ENCODE data around the gene TSC2.

TSC2 gene

DNA sequence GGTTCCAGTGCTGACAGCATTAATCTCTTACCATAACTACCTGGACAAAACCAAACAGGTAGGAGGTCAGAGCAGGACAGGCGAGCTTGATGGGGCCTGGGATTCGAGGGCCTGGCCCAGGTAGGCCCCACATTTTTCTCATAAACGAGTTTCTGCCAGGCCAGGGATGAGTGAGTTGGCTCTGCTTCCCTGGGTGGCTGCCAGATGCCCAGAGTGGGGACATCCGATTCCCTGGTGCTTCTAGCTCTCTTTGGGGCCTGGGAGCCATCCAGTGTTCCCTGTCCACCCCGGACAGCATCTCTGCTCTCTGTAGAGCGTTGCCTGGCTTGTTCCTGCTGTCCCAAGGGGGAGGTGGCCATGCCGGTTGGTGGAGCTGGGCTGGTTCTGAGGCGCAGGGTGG lies 25.1 kb downstream of the TSC2 start:
- no peak for DNase-seq

DNA sequence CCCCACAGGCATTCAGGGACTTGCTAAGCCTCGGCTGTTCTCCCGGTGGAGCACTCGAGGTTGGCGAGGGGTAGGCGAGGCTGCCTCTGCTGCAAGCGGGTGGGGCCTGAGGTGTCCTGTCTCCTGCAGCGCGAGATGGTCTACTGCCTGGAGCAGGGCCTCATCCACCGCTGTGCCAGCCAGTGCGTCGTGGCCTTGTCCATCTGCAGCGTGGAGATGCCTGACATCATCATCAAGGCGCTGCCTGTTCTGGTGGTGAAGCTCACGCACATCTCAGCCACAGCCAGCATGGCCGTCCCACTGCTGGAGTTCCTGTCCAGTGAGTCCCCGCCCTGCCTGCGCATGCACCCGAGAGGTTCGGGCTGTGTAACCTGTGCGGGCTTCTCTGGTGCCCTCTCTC lies 26.3 kb downstream of the TSC2 start:
- DNase-seq = no peak

DNA sequence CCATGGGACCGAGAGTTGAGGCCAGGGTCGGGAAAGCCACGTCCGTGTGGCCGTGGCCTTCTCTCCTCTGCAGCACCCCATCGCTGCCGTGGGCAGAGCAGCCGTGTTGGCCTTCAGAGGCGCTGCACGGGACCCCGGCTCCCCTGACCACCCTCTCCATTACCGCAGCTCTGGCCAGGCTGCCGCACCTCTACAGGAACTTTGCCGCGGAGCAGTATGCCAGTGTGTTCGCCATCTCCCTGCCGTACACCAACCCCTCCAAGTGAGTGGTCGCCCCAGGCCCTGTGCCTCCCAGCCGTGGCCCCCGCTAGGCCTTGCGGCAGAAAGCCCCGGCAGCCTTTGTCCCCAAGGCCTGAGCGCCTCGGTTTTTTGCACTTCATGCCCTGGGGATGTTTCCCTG lies 27.8 kb downstream of the TSC2 start:
- no peak for DNase-seq

DNA sequence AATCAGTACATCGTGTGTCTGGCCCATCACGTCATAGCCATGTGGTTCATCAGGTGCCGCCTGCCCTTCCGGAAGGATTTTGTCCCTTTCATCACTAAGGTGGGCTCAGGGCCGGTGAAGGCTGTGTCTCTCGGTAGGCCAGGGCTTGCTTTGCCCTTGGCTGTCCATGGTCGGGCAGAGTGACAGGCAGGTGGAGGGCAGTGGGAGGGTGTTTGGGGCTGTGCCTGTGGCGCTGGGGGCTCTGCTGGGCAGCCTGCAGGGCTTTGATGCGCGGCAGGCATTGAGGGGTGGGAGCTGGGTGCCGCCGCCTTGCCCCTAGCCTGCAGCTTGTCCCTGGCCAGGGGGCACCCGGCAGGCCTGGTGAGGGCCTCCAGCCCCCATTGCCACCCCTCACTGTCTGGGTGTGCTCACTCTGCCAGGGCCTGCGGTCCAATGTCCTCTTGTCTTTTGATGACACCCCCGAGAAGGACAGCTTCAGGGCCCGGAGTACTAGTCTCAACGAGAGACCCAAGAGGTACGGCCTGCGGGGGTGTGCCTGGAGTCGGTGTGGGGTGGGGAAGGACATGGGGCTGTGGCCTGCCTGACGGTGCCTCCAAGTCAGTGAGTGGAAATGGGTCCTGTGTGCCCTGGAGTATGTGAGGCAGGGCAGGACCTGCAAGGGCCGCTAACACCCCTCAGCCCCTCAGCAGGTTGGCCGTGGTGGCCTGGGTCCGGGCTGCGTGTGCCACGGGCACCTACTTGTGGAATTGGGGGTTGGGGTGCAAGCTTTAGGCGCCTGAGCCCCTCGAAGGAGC lies 28.5 kb downstream of the TSC2 start:
- no peak for DNase-seq

GRCh38 chr16:2077016-2077415 lies 29.2 kb downstream of the TSC2 start:
- DNase-seq = no peak

DNA sequence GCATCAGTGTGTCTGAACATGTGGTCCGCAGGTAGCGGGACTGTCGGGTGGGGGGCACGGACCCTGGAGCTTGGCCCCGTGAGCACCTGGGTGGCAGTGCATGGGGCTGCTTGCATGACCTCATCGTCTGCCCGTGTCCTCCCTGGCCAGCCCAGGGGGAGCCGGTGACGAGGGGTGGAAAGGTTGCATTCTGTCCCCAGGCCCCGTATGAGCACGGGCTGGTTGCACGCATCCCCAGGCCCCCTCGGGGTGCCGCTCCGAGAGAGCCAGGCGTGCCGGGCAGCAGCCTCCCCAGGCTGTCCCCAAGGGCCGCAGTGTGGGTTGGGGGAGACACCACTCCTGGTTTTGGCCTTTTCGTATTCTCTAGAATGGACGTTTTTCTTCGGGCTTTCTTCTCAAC lies 29.9 kb downstream of the TSC2 start:
- no peak for DNase-seq

GRCh38 chr16:2078096-2078495 lies 30.3 kb downstream of the TSC2 start:
- DNase-seq = no peak

DNA sequence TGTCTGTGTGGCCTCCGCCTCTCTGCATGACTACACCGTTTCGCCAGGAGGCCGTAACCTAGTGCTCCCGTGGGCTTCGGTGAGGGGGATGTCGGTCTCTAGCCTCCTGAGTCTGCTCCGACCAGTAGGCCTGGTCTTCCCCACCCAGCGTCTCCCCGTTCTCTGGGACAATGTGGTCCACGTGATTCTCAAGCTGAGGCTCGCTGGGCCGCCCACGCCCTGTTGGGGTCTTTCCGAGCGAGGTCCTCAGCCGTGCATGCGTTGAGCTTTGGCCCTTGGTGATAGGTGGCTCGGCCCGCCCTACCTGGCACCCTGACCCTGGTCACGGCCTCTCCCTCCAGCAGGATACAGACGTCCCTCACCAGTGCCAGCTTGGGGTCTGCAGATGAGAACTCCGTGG lies 30.9 kb downstream of the TSC2 start:
- DNase-seq = no peak

- DNase-seq = no peak
Measured at GRCh38 chr16:2079311-2079800, 31.6 kb downstream of the TSC2 start.

GRCh38 chr16:2079991-2080390 lies 32.2 kb downstream of the TSC2 start:
- no peak for DNase-seq

GRCh38 chr16:2081201-2082084 lies 33.7 kb downstream of the TSC2 start:
- no peak for DNase-seq

DNA sequence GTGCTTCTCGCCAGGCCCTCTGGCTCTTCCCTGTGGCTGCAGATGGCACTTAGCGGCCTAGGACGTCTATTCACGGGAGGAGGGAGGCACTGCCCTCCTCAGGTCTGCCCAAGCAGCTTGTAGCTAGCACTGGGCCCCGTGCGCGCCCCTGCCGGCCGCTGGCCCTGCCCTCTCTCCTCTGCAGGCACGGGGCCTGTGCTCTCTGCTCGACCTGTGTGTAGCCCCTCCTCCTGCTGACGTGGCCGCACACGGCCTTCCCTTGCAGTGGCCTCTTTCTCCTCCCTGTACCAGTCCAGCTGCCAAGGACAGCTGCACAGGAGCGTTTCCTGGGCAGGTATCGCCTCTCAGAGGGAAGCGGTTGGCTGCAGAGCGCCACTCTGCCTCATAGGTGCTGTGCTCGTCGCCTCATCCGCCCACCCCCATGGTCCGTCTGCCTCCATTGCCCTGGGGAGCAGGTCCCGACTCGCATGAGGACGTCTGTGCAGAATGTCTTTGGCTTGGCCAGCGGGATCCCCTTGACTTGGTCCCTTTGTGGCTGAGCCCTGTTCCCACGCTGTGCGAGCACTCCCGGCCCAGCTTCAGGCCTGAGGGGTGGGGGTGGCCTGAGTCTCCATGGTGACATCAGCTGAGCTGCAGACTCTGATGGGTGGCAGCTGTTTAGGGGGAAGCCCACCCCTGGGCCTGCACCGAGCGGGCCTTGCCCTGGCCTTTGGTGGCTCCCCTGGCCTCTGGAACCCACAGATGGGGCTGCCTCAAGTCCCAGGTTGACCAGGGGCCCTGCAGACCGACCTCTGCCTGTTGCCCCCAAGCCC lies 34.6 kb downstream of the TSC2 start:
- DNase-seq = no peak

- DNase-seq = no peak
Measured at GRCh38 chr16:2082983-2083364, 35.2 kb downstream of the TSC2 start.

DNA sequence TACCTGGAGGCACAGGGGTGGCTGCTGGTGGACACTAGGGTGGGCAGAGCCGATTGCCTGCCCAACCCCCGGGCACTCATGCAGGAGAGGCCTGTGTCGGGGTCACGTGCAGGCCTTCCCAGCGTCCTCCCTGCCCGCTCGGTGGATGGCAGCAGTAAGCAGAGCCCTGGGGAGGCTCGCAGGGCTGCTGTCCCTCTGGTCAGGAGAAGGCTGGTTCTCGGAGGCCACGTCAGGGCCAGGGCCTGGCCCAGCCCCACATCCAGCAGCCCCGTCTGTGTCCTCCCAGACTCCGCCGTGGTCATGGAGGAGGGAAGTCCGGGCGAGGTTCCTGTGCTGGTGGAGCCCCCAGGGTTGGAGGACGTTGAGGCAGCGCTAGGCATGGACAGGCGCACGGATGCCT lies 35.6 kb downstream of the TSC2 start:
- DNase-seq = no peak

- no peak for DNase-seq
Measured at GRCh38 chr16:2083876-2084780, 36.3 kb downstream of the TSC2 start.

GRCh38 chr16:2084895-2085625 lies 37.3 kb downstream of the TSC2 start:
- DNase-seq = no peak

DNA sequence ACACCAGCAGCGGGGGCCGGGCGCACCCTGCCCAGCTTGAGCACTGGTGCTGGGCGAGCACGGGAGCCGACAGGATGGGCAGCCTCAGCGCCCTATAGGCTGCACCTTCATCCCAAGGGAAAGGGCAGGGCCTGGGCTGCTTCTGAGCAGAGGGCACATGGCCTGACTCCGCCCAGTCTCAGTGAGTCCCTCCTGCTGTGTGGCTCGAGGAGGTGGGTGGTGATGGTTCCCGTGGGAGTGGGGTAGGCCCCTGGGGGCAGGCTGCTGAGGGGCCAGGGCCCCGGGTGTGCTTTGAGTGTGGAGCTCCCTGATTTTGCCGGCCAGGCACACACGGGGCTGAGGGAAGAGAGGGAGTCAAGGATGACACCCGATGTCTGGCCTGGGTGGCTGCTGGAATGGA lies 37.9 kb downstream of the TSC2 start:
- DNase-seq = no peak

DNA sequence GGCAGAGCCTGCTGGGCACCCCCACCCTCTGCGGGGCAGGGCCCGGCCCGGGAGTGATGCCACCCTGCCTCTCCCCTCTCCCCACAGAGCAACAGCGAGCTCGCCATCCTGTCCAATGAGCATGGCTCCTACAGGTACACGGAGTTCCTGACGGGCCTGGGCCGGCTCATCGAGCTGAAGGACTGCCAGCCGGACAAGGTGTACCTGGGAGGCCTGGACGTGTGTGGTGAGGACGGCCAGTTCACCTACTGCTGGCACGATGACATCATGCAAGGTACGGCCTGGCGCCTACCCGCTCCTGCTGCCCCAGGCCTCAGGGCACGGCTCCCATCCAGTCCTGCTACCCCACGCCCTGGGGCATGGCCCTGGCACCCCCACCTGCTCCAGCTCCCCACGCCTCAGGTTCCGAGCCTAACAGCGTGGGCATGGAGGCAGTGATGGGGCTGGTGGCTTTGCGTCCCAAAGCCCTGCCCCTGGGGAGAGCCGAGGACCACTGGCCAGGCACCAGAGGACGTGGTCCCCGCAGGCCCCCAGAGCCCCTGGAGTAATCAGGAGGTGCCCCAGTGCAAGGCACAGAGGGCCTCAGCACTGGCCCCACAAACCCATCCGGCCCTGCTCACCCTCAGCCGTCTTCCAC lies 38.4 kb downstream of the TSC2 start:
- DNase-seq = no peak

- no peak for DNase-seq
Measured at GRCh38 chr16:2086812-2087747, 39.3 kb downstream of the TSC2 start.
